ENCODE data around the gene ACTA1.

- TF ChIP-seq POLR2A (IDR thresholded peaks at IDR 0.05; ENCODE audit: low read depth, low read length): no peak
- TF ChIP-seq POLR2AphosphoS5 (IDR thresholded peaks at IDR 0.05; ENCODE audit: low read depth, low read length): no peak
- no peak for TF ChIP-seq TAF1 (IDR thresholded peaks at IDR 0.05; ENCODE audit: low read depth, low read length)
- no peak for TF ChIP-seq SPI1 (IDR thresholded peaks at IDR 0.05; ENCODE audit: low read depth, low read length)
- TF ChIP-seq POU2F2 (IDR thresholded peaks at IDR 0.05; ENCODE audit: low read depth, low read length): no peak
Observed at GRCh38 chr1:229409616-229410369, 24.1 kb downstream of the ACTA1 start.
